Left ventricle myocardium superior (tissue), 1 donor: ENCODE measurements around the gene PJVK. TPM values are rescaled to one million over a fixed set of nuclear protein-coding genes. Genes with fewer than 3 reads are reported as not detected.
"Not testable (repeated sequence)": the region's sequence is repeated elsewhere in the genome, so short reads cannot be mapped to it uniquely, and the experiment has no call there.

Experiments
- ATAC-seq: fragments of 200-7000 bp; cut with Tn5 transposase; one replicate; pipeline ENCODE4 v1.9.1; 2020; ENCODE audit warnings: mild to moderate bottlenecking, moderate library complexity
- DNase-seq: peaks from one replicate; pipeline ENCODE4 v3.0.0-alpha.2; 2020
- intact Hi-C: fragments of 100-400 bp; cut with micrococcal nuclease; formaldehyde crosslinking; loops from one replicate; pipeline ENCODE4 v1.11.0; 2022
- total RNA-seq: library from RNA; stranded (reverse); fragmentation: NEBNext Ultra II Directional; extraction: Animal tissue kit (Norgen Biotek cat#: 25700); gene quantifications from one replicate; pipeline ENCODE4 v1.2.1, GENCODE V29; 2021
- donor health status: DM: no; HTN: yes; CAD: no; lungs with severe emphysema.

Gene PJVK
- total RNA-seq, 1 donor from 2014 or later, result 1.1 TPM

GRCh38 chr2:178426388-178426787 lies 24.8 kb upstream of the PJVK start:
- intact Hi-C loops, result no loop called here
- no peak for DNase-seq
- no peak for ATAC-seq

- intact Hi-C loops, result no loop called here
- ATAC-seq, result no peak
- DNase-seq, result no peak
Measured at GRCh38 chr2:178427458-178427857, 23.7 kb upstream of the PJVK start.

GRCh38 chr2:178428396-178428806 lies 22.8 kb upstream of the PJVK start:
- no peak for ATAC-seq
- intact Hi-C loops, result no loop called here
- DNase-seq, result no peak

- ATAC-seq (no peak), DNase-seq (no peak)
- intact Hi-C loops, result no loop called here
Measured at GRCh38 chr2:178429336-178429735, 21.8 kb upstream of the PJVK start.

DNA sequence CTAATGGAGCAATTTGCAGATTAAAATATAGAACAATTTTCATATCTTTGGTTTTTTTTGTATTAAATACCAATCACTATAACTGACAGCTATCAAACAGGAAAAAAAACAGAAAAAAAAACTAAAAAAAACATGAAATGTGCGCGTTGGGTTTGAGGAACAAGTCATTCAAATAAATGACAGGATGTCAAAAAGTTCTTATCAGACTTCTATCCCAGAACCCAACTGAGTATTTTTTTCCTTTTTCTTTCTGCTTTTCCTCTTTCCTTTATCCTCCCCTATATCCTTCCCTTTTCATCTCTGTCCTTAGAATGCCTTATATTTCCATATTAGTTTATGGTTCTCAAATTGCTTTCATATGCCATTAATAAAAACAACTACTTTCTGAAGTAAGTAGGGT lies 14.5 kb upstream of the PJVK start:
- intact Hi-C loops, result no loop called here
- ATAC-seq, result no peak
- no peak for DNase-seq

DNA sequence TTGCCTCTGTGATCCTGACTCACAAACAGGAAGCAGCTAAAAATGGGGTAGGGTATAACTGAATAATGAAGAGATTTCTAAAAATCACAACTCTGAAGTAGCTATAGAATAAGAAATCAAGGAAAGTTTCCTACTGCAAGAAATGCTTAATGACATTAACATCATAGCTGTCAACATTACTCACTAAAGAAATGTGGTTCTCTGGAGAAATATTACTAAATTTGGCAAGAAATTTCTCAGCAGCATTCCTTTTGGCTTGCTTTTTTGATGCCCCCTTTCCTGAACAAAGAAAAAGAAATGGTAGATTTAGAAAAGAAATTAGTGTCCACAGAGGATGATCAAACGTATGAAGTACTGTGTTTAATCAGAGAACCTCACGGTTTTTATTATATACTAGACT lies 9.8 kb upstream of the PJVK start:
- no peak for ATAC-seq
- DNase-seq, result no peak
- intact Hi-C loops, result no loop called here

DNA sequence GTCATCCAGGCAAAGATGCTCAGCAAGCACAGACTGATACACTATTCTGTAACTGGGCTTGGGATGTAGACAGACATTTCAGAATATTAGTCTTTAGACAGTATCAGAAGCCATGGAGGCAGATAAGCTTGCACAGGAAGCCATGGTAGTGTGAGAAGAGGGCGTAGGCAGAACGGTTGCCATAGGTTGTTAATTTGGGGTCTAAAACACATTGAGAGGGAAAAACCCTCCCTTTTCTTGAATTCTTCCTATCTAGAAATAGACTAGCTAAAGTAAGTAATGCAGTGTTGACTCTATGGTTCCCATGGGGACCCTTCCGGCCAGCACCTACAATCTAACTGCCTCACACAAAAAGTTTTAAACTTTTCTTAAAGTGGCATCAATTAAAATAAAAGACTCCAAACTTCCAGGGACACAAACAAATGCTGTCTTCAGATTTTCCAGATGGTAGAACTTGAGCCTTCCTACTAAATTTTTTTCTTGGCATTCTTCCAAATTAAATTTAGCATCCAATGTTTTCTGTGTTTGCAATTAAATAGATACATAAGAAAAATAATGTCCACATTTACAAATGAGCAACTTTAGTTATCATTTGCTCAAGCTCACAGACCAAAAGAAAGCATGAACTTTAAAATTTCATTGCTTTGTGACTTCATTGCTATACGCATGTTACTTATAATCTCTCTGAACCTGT lies 2.1 kb upstream of the PJVK start:
- DNase-seq (no peak), ATAC-seq (no peak)
- intact Hi-C loops, result no loop called here

DNA sequence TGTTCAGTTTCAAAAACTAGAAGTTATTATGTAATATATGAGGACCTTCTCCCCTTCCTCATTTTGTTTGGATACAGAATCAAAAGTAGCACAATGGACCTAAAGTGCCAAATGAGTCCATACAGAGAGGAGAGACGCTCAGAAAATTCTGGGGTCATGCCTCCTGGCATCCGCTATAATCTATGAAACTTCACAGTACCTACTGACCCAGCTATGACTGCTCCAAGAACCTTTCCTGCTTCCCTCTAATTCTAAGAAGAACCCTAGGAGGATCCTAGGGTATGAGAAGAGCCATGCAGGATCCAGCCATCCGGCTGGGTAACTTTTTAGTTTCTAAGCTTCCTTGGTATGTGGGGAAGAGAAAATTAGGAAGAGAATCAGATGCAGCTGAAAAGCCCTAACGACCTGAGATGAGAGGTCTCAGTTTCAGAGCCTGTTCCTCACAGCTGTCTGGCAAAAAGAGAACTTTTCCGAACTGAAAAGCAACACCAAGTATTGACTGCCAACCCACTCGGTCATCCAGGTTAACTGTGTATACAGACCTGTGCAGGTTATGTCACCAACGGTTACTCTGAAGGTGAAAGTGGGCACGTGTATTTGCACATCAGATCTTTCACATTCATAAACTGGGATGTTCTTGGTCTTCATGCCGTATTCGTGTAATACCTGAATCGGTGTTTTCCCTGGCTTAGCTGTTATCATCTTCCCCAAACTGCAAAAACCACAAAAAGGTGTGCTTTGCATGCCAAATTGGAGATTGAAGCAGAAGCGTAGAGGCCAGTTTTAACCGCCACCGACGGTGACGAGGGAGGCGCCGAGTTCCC lies 1.3 kb upstream of the PJVK start:
- intact Hi-C loops, result no loop called here
- no peak for DNase-seq
- ATAC-seq, result no peak

DNA sequence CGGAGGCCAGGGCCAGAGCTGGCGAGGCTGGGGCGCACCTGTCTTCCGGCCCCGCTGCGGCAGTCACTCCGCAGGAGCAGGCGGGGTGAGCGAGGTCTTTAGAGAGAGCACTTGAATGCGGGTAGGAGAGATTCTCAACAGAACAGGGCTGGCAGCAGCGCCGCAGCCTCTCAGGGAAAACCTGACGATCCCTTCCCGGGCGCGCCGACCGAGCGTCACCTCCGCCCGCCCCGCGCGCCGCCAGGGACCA lies 729 bp upstream of the PJVK start:
- ATAC-seq, result no peak
- no peak for DNase-seq
- intact Hi-C loops, result no loop called here

GRCh38 chr2:178452334-178452733 lies 1.2 kb downstream of the PJVK start:
- no peak for ATAC-seq
- intact Hi-C loops, result no loop called here
- DNase-seq, result no peak

DNA sequence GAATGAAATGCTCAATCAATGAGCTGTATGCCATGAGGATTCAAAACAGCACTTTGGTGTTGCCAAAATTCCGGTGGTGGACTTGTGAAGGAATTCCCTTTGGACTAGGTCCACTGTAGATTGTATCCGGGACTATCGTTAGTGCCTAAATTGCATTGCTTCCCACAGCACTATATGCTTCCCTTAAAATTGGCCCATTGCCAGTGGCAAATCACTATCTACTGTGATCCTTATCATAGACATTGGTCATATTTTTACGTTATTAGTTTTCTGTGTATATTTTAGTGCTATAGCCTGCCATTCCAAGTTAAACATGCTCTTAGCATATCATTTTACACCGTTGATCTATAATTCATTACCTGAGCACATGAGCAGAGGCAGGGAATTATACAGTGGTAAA lies 1.7 kb downstream of the PJVK start:
- DNase-seq (no peak), ATAC-seq (no peak)
- intact Hi-C loops, result no loop called here

GRCh38 chr2:178455947-178456346 lies 4.8 kb downstream of the PJVK start:
- ATAC-seq (no peak), DNase-seq (no peak)
- intact Hi-C loops, result no loop called here

DNA sequence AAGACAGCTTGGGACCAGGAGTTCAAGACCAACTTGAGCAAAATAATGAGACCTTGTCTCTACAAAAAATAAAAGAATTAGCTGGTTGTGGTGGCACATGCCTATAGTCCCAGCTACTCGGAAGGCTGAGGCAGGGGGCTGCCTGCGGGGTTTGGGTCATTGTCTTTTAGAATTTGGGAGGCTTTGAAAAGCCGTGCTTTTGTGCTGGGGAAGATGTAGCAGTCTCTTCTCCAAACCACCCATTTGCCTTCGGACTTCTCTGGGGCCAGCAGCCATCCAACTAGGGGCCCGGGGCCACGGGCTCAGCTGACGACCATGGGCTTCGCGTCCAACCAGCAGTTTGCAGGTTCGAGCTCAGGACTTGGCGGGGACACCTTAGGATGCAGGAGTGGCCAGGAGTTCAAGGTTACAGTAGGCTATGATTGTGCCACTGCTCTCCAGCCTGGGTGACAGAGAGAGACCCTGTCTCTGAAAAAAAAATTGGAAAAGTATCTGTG lies 6.3 kb downstream of the PJVK start:
- ATAC-seq (no peak), DNase-seq (no peak)
- intact Hi-C loops, result no loop called here

GRCh38 chr2:178469219-178469849 lies 18.2 kb downstream of the PJVK start:
- intact Hi-C loops, result no loop called here
- ATAC-seq (no peak), DNase-seq (no peak)

GRCh38 chr2:178471313-178471712 lies 20.1 kb downstream of the PJVK start:
- DNase-seq, intact Hi-C loops, ATAC-seq: not testable (repeated sequence)

- intact Hi-C loops, result no loop called here
- ATAC-seq (no peak), DNase-seq (no peak)
Measured at GRCh38 chr2:178473373-178473772, 22.2 kb downstream of the PJVK start.

- intact Hi-C loops, result no loop called here
- ATAC-seq, result no peak
- DNase-seq, result no peak
Measured at GRCh38 chr2:178473931-178474330, 22.8 kb downstream of the PJVK start.

- DNase-seq (no peak), ATAC-seq (no peak)
- intact Hi-C loops, result no loop called here
Measured at GRCh38 chr2:178474560-178474959, 23.4 kb downstream of the PJVK start.

- ATAC-seq (no peak), DNase-seq (no peak)
- intact Hi-C loops, result no loop called here
Measured at GRCh38 chr2:178476477-178476876, 25.3 kb downstream of the PJVK start.

DNA sequence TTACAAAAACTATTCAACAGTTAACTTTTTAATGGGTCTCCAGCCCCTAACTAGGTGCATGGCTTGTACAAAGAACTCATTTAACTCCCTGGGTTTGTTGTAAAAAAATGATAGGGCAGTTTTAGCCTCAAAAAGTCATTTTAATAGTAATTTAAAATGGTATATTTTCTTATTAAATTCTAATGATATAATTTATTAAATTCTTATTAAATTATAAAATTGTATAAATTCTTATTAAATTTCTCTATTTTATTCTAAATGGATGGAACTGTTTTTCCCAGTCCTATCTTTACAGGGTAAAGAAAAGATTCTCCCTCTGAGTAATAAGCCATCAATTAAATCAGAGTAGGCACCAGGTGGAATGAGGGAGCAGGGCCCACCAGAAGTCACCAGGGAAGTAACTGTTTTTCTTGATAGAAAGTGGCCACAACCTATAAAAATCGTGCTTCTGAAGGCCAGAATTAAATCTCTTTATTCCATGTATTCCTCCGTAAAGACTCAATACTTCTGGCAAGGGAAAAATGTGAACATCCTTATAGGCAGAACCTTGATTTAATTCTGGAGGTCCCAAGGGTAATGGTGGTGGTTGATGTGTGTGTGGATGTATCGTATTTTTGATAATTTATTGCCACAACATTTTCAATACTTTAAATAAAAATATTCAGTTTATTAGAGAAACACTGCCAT lies 26.4 kb downstream of the PJVK start:
- intact Hi-C loops, result no loop called here
- DNase-seq (no peak), ATAC-seq (no peak)
